Measurements from ENCODE around the gene POU3F2. TPM values are rescaled to one million over a fixed set of nuclear protein-coding genes. Genes with fewer than 3 reads are reported as not detected.

The POU3F2 gene
- total RNA-seq, 1 donor from 2014 or later, result not detected

GRCh38 chr6:98832284-98833056 is 1.9 kb upstream of the POU3F2 start:
- no peak overlapping the region for H3K27ac ChIP-seq
- no peak for DNase-seq
- H3K4me1 ChIP-seq, result peaks cover 32% of the 10 kb centered on the region
- H3K9me3 ChIP-seq, result no peaks in the 10 kb centered on the region
- intact Hi-C loops (cut with DNase I), result no loop called here
- peaks cover 80% of the 10 kb centered on the region for H3K27me3 ChIP-seq
- no peaks in the 10 kb centered on the region for H3K36me3 ChIP-seq
- no peak for TF ChIP-seq CTCF (IDR thresholded peaks at IDR 0.05)
- ATAC-seq, result no peak
- peak overlapping the region; percentile 58 for H3K4me3 ChIP-seq

GRCh38 chr6:98833057-98833306 is 1.4 kb upstream of the POU3F2 start:
- peaks cover 29% of the 10 kb centered on the region for H3K4me1 ChIP-seq
- no peak overlapping the region for H3K27ac ChIP-seq
- H3K27me3 ChIP-seq, result peaks cover 80% of the 10 kb centered on the region
- H3K9me3 ChIP-seq, result no peaks in the 10 kb centered on the region
- ATAC-seq, result peak; percentile 45
- intact Hi-C loops (cut with DNase I), result no loop called here
- peak overlapping the region; percentile 58 for H3K4me3 ChIP-seq
- H3K36me3 ChIP-seq, result no peaks in the 10 kb centered on the region
- TF ChIP-seq CTCF (IDR thresholded peaks at IDR 0.05), result no peak
- peak; percentile 73 for DNase-seq

- TF ChIP-seq CTCF (IDR thresholded peaks at IDR 0.05), result no peak
- DNase-seq (peak; percentile 65), ATAC-seq (peak; percentile 4)
- Histone ChIP-seq H3K4me1 (peaks cover 29% of the 10 kb centered on the region), H3K27me3 (peaks cover 80% of the 10 kb centered on the region), H3K27ac (no peak overlapping the region), H3K36me3 (no peaks in the 10 kb centered on the region), H3K9me3 (no peaks in the 10 kb centered on the region), H3K4me3 (peak overlapping the region; percentile 58)
- intact Hi-C loops (cut with DNase I), result no loop called here
Observed at GRCh38 chr6:98833307-98834059, 891 bp upstream of the POU3F2 start.

- Histone ChIP-seq H3K9me3 (no peaks in the 10 kb centered on the region), H3K27ac (no peak overlapping the region), H3K4me3 (peak overlapping the region; percentile 17), H3K4me1 (peaks cover 29% of the 10 kb centered on the region), H3K27me3 (peaks cover 80% of the 10 kb centered on the region), H3K36me3 (no peaks in the 10 kb centered on the region)
- intact Hi-C loops (cut with DNase I), result no loop called here
- ATAC-seq (no peak), DNase-seq (no peak)
- TF ChIP-seq CTCF (IDR thresholded peaks at IDR 0.05), result no peak
Observed at GRCh38 chr6:98835149-98836024, 1.0 kb downstream of the POU3F2 start.

- Histone ChIP-seq H3K4me1 (peaks cover 28% of the 10 kb centered on the region), H3K4me3 (peak overlapping the region; percentile 17), H3K27ac (no peak overlapping the region), H3K27me3 (peaks cover 80% of the 10 kb centered on the region), H3K36me3 (no peaks in the 10 kb centered on the region), H3K9me3 (no peaks in the 10 kb centered on the region)
- no peak for ATAC-seq
- intact Hi-C loops (cut with DNase I), result no loop called here
- no peak for DNase-seq
- TF ChIP-seq CTCF (IDR thresholded peaks at IDR 0.05), result no peak
Observed at GRCh38 chr6:98836025-98836961, 1.9 kb downstream of the POU3F2 start.

Data from upper lobe of right lung (tissue), 1 donor.